ENCODE data around the gene RICTOR. TPM values are rescaled to one million over a fixed set of nuclear protein-coding genes. Genes with fewer than 3 reads are reported as not detected.
"Not testable (repeated sequence)": the region's sequence is repeated elsewhere in the genome, so short reads cannot be mapped to it uniquely, and the experiment has no call there.

The RICTOR gene
- total and polyA plus RNA-seq, 4 donors = 4.9 to 102 (median 19.7) TPM

DNA sequence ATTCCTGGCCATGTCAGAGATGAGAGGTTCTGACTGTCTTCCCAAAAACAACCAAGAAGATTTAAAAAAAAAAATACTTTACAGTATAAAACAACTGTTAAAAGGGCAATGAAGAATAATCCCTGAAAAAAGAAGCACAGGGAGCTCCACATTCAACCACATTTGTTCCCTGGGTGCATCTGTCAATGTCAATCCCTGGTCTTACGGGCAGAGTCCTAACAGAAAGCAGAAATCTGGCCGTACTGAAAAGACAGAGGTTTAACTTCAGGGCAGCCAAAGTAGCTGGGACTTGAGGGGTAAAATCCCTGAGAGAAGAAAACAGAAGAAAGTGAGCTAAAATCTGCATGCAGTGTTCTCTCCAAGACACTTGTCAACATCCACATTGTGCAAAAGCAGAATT, 76.6 kb downstream of the RICTOR start:
- no peak overlapping the region for H3K9ac ChIP-seq (ENCODE audit: insufficient read depth in 1 of 2, low read length in 2 of 2)
- no peaks in the 10 kb centered on the region for H3K27me3 ChIP-seq (ENCODE audit: control insufficient read depth in 3 of 3, insufficient read depth in 3 of 3, low read length in 2 of 3)
- H3K36me3 ChIP-seq (ENCODE audit: control insufficient read depth in 4 of 4, insufficient read depth in 4 of 4, low read length in 4 of 4) = peaks cover 0 to 4% (median under 1%) of the 10 kb centered on the region in 4 donors
- WGBS, 2 donors = 86 to 89% methylated on average over 2 of the region's 2 CpGs
- no peak for ATAC-seq (ENCODE audit: insufficient read depth, low FRiP score)
- H3K27ac ChIP-seq (ENCODE audit: low read depth in 1 of 2, low read length in 1 of 2) = peak overlapping the region in 1 of 2 donors; percentile 50
- no peak overlapping the region for H3K4me3 ChIP-seq
- no peaks in the 10 kb centered on the region for H3K9me3 ChIP-seq (ENCODE audit: control insufficient read depth in 4 of 4, insufficient read depth in 3 of 4, low read length in 3 of 4)
- H3K4me1 ChIP-seq (ENCODE audit: control insufficient read depth in 5 of 5, insufficient read depth in 5 of 5, low read length in 5 of 5) = peaks cover 0 to 2% (median 0%) of the 10 kb centered on the region in 5 donors
- DNase-seq = no peak
- TF ChIP-seq, protein P1, sequence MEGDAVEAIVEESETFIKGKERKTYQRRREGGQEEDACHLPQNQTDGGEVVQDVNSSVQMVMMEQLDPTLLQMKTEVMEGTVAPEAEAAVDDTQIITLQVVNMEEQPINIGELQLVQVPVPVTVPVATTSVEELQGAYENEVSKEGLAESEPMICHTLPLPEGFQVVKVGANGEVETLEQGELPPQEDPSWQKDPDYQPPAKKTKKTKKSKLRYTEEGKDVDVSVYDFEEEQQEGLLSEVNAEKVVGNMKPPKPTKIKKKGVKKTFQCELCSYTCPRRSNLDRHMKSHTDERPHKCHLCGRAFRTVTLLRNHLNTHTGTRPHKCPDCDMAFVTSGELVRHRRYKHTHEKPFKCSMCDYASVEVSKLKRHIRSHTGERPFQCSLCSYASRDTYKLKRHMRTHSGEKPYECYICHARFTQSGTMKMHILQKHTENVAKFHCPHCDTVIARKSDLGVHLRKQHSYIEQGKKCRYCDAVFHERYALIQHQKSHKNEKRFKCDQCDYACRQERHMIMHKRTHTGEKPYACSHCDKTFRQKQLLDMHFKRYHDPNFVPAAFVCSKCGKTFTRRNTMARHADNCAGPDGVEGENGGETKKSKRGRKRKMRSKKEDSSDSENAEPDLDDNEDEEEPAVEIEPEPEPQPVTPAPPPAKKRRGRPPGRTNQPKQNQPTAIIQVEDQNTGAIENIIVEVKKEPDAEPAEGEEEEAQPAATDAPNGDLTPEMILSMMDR (IDR thresholded peaks at IDR 0.05; ENCODE audit: control extremely low read depth, extremely low read depth) = no peak

DNA sequence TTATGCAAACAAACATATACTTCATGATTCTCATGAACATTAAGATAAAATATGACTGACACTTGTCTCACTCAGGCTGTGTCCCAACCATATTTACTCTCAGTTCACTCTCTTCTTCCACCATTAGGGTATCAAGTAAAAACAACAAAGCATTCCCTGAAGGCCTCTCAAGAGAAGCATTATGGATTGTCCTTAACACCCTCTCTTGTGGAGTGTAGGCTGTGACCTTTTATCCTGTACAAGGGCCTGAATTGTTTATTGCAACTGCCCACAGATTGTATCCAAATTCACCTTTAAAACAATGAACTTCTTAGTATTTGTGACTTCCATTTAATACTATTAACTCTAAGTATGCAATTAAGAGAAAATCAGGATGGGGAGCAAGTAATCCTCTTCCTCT, 78.1 kb downstream of the RICTOR start:
- Histone ChIP-seq H3K9ac (ENCODE audit: insufficient read depth in 1 of 2, low read length in 2 of 2) (no peak overlapping the region), H3K4me1 (ENCODE audit: control insufficient read depth in 5 of 5, insufficient read depth in 5 of 5, low read length in 5 of 5) (peaks cover 0 to 2% (median 0%) of the 10 kb centered on the region in 5 donors), H3K27ac (ENCODE audit: low read depth in 1 of 2, low read length in 1 of 2) (no peak overlapping the region), H3K9me3 (ENCODE audit: control insufficient read depth in 4 of 4, insufficient read depth in 3 of 4, low read length in 3 of 4) (no peaks in the 10 kb centered on the region), H3K4me3 (no peak overlapping the region), H3K36me3 (ENCODE audit: control insufficient read depth in 4 of 4, insufficient read depth in 4 of 4, low read length in 4 of 4) (peaks cover 0 to 2% (median 0%) of the 10 kb centered on the region in 4 donors), H3K27me3 (ENCODE audit: control insufficient read depth in 3 of 3, insufficient read depth in 3 of 3, low read length in 2 of 3) (no peaks in the 10 kb centered on the region)
- DNase-seq = no peak
- ATAC-seq (ENCODE audit: insufficient read depth, low FRiP score) = no peak
- TF ChIP-seq, protein P1 (IDR thresholded peaks at IDR 0.05; ENCODE audit: control extremely low read depth, extremely low read depth) = no peak

DNA sequence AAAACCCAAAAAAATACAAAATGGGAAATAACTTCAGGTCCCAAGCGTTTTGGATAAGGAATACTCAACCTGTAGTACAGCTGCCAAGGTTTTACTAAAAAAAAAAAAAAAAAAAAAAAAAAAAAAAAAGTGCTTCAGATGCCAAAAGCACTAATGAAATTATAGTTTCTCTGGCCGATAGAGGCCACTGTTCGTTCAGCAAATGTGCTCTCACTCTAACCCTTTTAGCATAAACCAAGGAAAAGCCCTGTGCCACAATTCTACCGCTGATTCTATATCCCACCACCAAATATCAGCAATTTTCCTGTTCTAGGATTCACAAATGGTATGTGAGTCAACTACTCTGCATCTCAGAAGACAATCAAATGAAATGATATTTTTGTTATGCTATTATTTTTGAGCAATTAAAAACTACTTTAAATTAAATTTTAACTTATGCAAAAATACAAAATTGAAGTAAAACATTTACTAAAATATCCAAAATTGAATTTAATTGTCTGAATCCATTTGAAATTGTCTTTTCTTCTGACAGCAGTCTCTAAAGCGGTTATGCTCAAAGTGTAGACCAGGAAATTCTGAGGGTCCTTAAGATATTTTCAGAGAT, 79.8 kb downstream of the RICTOR start:
- Histone ChIP-seq H3K36me3 (ENCODE audit: control insufficient read depth in 4 of 4, insufficient read depth in 4 of 4, low read length in 4 of 4) (peaks cover 2 to 9% (median 5%) of the 10 kb centered on the region in 4 donors), H3K9me3 (ENCODE audit: control insufficient read depth in 4 of 4, insufficient read depth in 3 of 4, low read length in 3 of 4) (no peaks in the 10 kb centered on the region), H3K27me3 (ENCODE audit: control insufficient read depth in 3 of 3, insufficient read depth in 3 of 3, low read length in 2 of 3) (no peaks in the 10 kb centered on the region), H3K4me3 (no peak overlapping the region), H3K4me1 (ENCODE audit: control insufficient read depth in 5 of 5, insufficient read depth in 5 of 5, low read length in 5 of 5) (peaks cover 0 to 2% (median 0%) of the 10 kb centered on the region in 5 donors), H3K9ac (ENCODE audit: insufficient read depth in 1 of 2, low read length in 2 of 2) (no peak overlapping the region), H3K27ac (ENCODE audit: low read depth in 1 of 2, low read length in 1 of 2) (no peak overlapping the region)
- peak; percentile 49 to 83 (median 78) for DNase-seq
- TF ChIP-seq, protein P1 (IDR thresholded peaks at IDR 0.05; ENCODE audit: control extremely low read depth, extremely low read depth) = peak; percentile 14
- ATAC-seq (ENCODE audit: insufficient read depth, low FRiP score) = peak; percentile 58
- 36 to 40% methylated on average over 5 of the region's 5 CpGs for WGBS, 2 donors

DNA sequence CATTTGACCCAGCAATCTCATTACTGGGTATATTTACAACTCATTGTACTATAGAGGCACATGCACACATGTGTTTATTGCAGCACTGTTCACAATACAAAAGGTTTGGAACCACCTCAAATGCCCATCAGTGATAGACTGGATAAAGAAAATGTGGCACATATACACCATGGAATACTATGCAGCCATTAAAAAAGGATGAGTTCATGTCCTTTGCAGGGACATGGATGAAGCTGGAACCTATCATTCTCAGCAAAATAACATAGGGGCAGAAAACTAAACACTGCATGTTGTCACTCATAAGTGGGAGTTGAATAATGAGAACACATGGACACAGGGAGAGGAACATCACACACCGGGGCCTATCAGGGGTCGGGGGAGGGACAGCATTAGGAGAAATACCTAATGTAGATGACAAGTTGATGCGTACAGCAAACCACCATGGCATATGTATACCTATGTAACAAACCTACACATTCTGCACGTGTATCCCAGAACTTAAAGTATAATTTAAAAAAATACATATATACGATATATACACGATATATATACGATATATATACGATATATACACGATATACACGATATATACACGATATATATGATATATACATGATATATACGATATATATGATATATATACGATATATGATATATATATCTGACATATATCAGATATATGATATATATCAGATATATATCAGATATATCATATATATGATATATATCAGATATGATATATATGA, 84.1 kb downstream of the RICTOR start:
- H3K27me3 ChIP-seq (ENCODE audit: control insufficient read depth in 3 of 3, insufficient read depth in 3 of 3, low read length in 2 of 3); H3K4me3 ChIP-seq; DNase-seq; ATAC-seq (ENCODE audit: insufficient read depth, low FRiP score); H3K9ac ChIP-seq (ENCODE audit: insufficient read depth in 1 of 2, low read length in 2 of 2); H3K27ac ChIP-seq (ENCODE audit: low read depth in 1 of 2, low read length in 1 of 2); H3K4me1 ChIP-seq (ENCODE audit: control insufficient read depth in 5 of 5, insufficient read depth in 5 of 5, low read length in 5 of 5); H3K9me3 ChIP-seq (ENCODE audit: control insufficient read depth in 4 of 4, insufficient read depth in 3 of 4, low read length in 3 of 4): not testable (repeated sequence)
- WGBS, 2 donors = 96 to 97% methylated on average over 13 of the region's 13 CpGs
- H3K36me3 ChIP-seq (ENCODE audit: control insufficient read depth in 4 of 4, insufficient read depth in 4 of 4, low read length in 4 of 4) = peaks cover 2 to 13% (median 7%) of the 10 kb centered on the region in 4 donors
